Activated CD8-positive, alpha-beta T cell treated with anti-CD3 and anti-CD28 coated beads, Interleukin-2, amount 10 ng/mL, durations not matched to agents 7 days and 5 days (primary cell): ENCODE measurements around the gene PGA5. TPM values are rescaled to one million over a fixed set of nuclear protein-coding genes. Genes with fewer than 3 reads are reported as not detected.

Experiments used
- total RNA-seq, 2 experiments: library from RNA; stranded (reverse); gene quantifications; one replicate each; pipeline ENCODE4 v1.2.3, GENCODE V29; 2021

The PGA5 gene
- total RNA-seq, 2 experiments from 2014 or later: not detected

Other genes with a start within 250 kb of the PGA5 start
- 100 to 1,000 TPM; 252 to 274 TPM for gene CD5, start 138.7 kb upstream of the PGA5 start, total RNA-seq
- 1 to 10 TPM; 3.4 to 3.8 TPM for gene VPS37C, start 79.7 kb upstream of the PGA5 start, total RNA-seq
- not detected for gene PGA3, start 37.7 kb upstream of the PGA5 start, total RNA-seq
- not detected for gene PGA4, start 18.8 kb upstream of the PGA5 start, total RNA-seq
- 1 to 10 TPM; 2.2 to 3.3 TPM for gene VWCE, start 54.1 kb downstream of the PGA5 start, total RNA-seq
- 100 to 1,000 TPM; 202 to 214 TPM for gene DDB1, start 91.9 kb downstream of the PGA5 start, total RNA-seq
- gene TKFC, start 92.1 kb downstream of the PGA5 start, total RNA-seq: 10 to 100 TPM; 24.1 to 26.4 TPM
- gene CYB561A3, start 120.7 kb downstream of the PGA5 start, total RNA-seq: 10 to 100 TPM; 53.2 to 55.6 TPM
- 10 to 100 TPM; 57.4 to 57.5 TPM for gene TMEM138, start 121.2 kb downstream of the PGA5 start, total RNA-seq
- 1 to 10 TPM; 6.3 to 6.4 TPM for gene TMEM216, start 151.4 kb downstream of the PGA5 start, total RNA-seq
- 10 to 100 TPM; 94.8 to 98.4 TPM for gene CPSF7, start 188.8 kb downstream of the PGA5 start, total RNA-seq
- 10 to 100 TPM; 51.6 to 54.3 TPM for gene SDHAF2, start 188.9 kb downstream of the PGA5 start, total RNA-seq